ENCODE results near the gene GPR155.

The GPR155 gene

GRCh38 chr2:174484573-174484972 lies 2.3 kb downstream of the GPR155 start:
- TF ChIP-seq FOXM1 (IDR thresholded peaks at IDR 0.05; ENCODE audit: borderline replicate concordance, low read depth) (no peak), REST (IDR thresholded peaks at IDR 0.05; ENCODE audit: low read depth) (no peak), YY1 (IDR thresholded peaks at IDR 0.05; ENCODE audit: low read depth) (no peak), MAX (IDR thresholded peaks at IDR 0.05) (no peak), TAF1 (IDR thresholded peaks at IDR 0.05; ENCODE audit: low read depth) (no peak), TEAD4 (IDR thresholded peaks at IDR 0.05) (no peak), USF1 (IDR thresholded peaks at IDR 0.05) (no peak), EGR1 (IDR thresholded peaks at IDR 0.05) (no peak), CEBPB (IDR thresholded peaks at IDR 0.05) (no peak), CREB1 (IDR thresholded peaks at IDR 0.05; ENCODE audit: low read depth) (no peak), RAD21 (IDR thresholded peaks at IDR 0.05; ENCODE audit: low read depth) (no peak), TCF12 (IDR thresholded peaks at IDR 0.05; ENCODE audit: low read depth) (no peak), NFIC (IDR thresholded peaks at IDR 0.05) (no peak), EP300 (IDR thresholded peaks at IDR 0.05; ENCODE audit: borderline replicate concordance) (no peak), ZBTB7A (IDR thresholded peaks at IDR 0.05; ENCODE audit: low read depth) (no peak)

GRCh38 chr2:174482854-174483253 lies 4.0 kb downstream of the GPR155 start:
- no peak for TF ChIP-seq REST (IDR thresholded peaks at IDR 0.05; ENCODE audit: low read depth)
- TF ChIP-seq USF1 (IDR thresholded peaks at IDR 0.05): no peak
- no peak for TF ChIP-seq TCF12 (IDR thresholded peaks at IDR 0.05; ENCODE audit: low read depth)
- TF ChIP-seq EP300 (IDR thresholded peaks at IDR 0.05; ENCODE audit: borderline replicate concordance): no peak
- TF ChIP-seq RAD21 (IDR thresholded peaks at IDR 0.05; ENCODE audit: low read depth): no peak
- no peak for TF ChIP-seq MAX (IDR thresholded peaks at IDR 0.05)
- TF ChIP-seq TEAD4 (IDR thresholded peaks at IDR 0.05): no peak
- no peak for TF ChIP-seq ZBTB7A (IDR thresholded peaks at IDR 0.05; ENCODE audit: low read depth)
- TF ChIP-seq CREB1 (IDR thresholded peaks at IDR 0.05; ENCODE audit: low read depth): no peak
- no peak for TF ChIP-seq YY1 (IDR thresholded peaks at IDR 0.05; ENCODE audit: low read depth)

- no peak for TF ChIP-seq TCF12 (IDR thresholded peaks at IDR 0.05; ENCODE audit: low read depth)
- no peak for TF ChIP-seq REST (IDR thresholded peaks at IDR 0.05; ENCODE audit: low read depth)
Observed at GRCh38 chr2:174477759-174478158, 9.1 kb downstream of the GPR155 start.

GRCh38 chr2:174473796-174474195 lies 13.0 kb downstream of the GPR155 start:
- TF ChIP-seq CREB1 (IDR thresholded peaks at IDR 0.05; ENCODE audit: low read depth): no peak
- TF ChIP-seq RAD21 (IDR thresholded peaks at IDR 0.05; ENCODE audit: low read depth): no peak
- no peak for TF ChIP-seq REST (IDR thresholded peaks at IDR 0.05; ENCODE audit: low read depth)

Data from Ishikawa (cell line).